DND-41 (cell line): Measurements from ENCODE around the gene RHEBL1.

Experiments used
- EZH2 ChIP-seq: IDR thresholded peaks from 3 replicates; pipeline ENCODE4 v1.6.1; 2012; ENCODE audit warnings: borderline replicate concordance, low read depth, mild to moderate bottlenecking, moderate library complexity, low read length, inconsistent platforms; ENCODE audit not compliant: severe bottlenecking
- TF ChIP-seq, protein P1 (sequence below): IDR thresholded peaks from 2 replicates; pipeline ENCODE4 v1.5.1; 2012; ENCODE audit warnings: borderline replicate concordance, low read length, moderate library complexity, mild to moderate bottlenecking; ENCODE audit not compliant: poor library complexity, severe bottlenecking; ENCODE audit errors: extremely low read depth

DNA sequence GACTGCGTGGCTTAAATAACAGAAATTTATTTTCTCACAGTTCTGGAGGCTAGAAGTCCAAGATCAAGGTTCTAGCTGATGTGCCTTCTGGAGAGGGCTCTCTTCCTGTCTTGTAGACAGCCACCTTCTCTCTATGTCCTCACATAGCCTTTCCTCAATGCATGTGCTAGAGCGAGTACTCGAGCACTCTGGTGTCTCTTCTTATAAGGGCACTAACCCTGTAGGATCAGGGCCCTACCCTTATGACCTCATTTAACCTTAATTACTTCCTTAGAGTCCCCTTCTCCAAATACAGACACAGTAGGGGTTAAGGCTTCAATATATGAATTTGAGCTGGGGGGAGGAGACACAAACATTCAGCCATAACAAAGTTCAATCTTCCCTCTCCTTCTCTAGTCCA lies 14.7 kb upstream of the RHEBL1 start:
- TF ChIP-seq, protein P1, sequence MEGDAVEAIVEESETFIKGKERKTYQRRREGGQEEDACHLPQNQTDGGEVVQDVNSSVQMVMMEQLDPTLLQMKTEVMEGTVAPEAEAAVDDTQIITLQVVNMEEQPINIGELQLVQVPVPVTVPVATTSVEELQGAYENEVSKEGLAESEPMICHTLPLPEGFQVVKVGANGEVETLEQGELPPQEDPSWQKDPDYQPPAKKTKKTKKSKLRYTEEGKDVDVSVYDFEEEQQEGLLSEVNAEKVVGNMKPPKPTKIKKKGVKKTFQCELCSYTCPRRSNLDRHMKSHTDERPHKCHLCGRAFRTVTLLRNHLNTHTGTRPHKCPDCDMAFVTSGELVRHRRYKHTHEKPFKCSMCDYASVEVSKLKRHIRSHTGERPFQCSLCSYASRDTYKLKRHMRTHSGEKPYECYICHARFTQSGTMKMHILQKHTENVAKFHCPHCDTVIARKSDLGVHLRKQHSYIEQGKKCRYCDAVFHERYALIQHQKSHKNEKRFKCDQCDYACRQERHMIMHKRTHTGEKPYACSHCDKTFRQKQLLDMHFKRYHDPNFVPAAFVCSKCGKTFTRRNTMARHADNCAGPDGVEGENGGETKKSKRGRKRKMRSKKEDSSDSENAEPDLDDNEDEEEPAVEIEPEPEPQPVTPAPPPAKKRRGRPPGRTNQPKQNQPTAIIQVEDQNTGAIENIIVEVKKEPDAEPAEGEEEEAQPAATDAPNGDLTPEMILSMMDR: no peak
- no peak for TF ChIP-seq EZH2
